GM19397 (cell line): ENCODE data around the gene SFMBT1.

ENCODE experiments used
- ATAC-seq: cut with Tn5 transposase; IDR thresholded peaks from one replicate; pipeline ENCODE4 v1.9.1; 2021; ENCODE audit warnings: mild to moderate bottlenecking, moderate library complexity; ENCODE audit not compliant: unreplicated experiment

The SFMBT1 gene

DNA sequence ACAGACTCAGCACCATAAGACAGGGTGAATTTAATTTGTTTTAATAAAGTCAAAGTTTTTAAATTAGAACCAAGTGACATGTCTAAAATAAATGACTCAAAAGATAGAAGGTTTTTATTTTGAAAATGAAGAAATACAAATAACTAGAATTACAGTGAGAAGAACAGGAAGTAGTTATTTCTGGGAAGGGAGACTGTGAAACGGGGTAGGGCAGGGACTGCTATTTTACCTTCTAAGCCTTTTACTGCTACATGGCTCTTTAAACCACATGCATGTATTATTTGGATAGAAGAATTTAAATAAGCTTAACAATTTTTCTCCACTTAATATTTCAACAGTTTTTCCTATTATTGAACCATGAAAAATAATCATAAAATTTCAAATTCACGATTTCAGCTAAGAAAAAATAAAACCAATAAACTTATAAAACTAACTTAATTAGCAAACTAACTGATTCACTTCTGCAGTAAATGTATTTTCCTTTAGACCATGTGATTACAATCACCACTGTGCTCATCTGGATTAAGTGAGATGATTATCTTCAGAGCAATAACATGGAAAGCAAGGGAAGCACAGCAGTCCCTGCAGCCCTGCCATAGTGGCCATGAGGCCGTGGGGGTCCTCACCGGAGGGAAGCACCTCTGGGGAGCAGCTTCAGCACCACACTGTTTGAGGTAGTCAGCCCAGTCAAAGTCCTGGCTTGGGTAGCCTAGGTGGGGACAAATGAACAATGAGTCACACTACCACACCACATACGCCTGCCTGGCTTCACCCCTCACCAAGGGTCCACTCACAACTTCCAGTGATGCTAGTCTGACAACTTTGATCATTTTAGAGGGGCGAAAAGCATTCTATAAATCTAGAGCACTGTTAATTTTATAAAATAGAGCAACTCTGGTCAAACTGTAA, 120.2 kb downstream of the SFMBT1 start:
- no peak for ATAC-seq

DNA sequence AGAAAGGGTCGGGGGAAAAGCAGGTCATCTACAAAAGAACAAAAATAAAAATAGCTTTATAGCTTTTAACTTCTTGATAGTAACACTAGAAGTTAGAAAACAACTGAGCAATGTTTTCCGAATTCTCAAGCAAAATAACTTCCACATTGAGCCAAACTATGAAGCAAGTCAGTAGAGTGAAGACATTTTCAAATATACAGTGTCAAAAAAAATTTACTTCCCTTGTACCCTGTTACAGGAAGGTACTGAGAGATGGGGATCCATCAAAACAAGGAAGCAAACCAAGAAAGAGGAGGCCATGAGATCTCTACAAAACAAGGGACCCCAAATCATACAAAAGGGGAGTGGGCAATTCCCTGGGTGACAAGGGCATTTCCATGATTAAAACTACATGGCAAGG, 121.9 kb downstream of the SFMBT1 start:
- ATAC-seq, result no peak

GRCh38 chr3:52920841-52921240, 125.0 kb downstream of the SFMBT1 start:
- no peak for ATAC-seq

GRCh38 chr3:52917044-52917443, 128.8 kb downstream of the SFMBT1 start:
- no peak for ATAC-seq

- ATAC-seq, result no peak
Observed at GRCh38 chr3:52915294-52915693, 130.6 kb downstream of the SFMBT1 start.

DNA sequence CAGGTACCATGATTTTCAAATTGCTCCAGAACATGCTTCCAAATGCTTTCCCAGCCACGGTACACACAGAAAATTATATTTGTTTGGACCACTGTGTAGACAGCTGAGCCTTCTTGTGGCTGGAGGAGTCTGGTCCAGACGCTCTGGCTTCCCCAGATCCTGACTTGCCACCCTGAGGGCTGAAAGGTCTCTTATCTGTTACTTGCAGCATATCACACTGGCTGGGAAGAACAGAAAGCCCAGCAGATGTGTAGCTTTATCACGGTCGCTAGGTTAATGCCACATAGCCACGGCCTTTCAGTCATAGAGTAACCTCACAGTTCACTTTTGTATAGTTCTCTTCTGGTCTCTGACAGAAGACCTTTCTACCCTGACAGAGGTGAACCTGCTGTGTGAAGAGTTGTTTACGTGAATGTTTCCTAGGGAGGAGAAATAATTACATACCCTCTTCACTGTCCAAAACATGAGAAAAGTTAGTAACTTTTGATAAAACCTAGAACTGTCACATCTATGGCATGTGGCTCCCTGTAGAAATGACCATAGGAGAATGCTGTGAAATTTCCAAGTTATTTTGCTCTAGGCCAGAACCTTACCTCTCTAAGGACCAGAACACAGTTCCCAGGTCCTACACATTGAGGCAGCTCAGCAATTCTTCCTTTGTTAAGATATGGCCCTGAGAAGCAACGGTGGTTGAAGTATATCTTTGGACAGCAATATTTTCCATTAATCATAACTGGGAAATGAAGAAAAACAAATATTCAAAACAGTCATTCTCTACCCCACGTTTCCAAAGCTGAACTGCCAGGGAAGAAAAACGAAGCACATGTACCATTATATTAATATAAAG, 132.8 kb downstream of the SFMBT1 start:
- no peak for ATAC-seq

DNA sequence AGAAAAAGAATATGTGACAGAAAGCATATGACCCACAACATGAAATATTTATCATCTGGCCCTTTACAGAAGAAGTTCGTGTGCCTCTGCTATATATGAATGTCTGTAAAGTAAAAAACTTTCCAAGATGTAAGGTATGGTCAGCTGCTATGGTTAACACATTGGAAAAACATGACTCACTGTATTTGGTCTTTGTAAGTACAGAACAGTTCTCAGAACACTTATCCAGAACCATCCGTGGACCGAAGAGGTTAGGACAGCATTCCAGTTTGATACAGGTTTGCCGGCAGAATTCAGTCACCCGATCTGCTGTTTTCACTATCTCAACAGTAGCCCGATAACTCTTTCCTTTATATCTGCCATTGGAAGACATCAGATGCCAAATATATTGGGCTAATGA, 135.1 kb downstream of the SFMBT1 start:
- no peak for ATAC-seq

- no peak for ATAC-seq
Observed at GRCh38 chr3:52907497-52907896, 138.4 kb downstream of the SFMBT1 start.

DNA sequence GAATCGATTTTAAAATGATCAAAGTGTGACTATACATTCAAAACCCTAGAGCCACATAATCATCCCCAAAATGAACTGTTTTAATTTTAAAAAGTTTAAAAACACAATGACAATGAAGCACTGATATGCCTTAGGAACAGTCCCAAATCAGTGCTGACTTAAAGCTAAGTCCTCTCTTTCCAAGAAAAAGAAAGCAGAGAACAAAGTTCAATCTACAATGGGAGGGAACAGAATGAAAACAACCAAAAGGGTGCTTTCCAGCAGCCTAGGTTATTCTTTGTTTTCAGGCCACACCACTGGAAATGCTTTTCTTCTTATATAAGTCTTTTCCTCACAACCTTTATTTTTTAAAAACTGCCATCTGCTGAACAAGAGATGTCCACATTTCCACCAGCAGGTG, 141.3 kb downstream of the SFMBT1 start:
- ATAC-seq, result no peak

- ATAC-seq, result no peak
Observed at GRCh38 chr3:52904000-52904399, 141.9 kb downstream of the SFMBT1 start.

- peak; percentile 95 for ATAC-seq
Observed at GRCh38 chr3:52897130-52898122, 148.4 kb downstream of the SFMBT1 start, which contains the start of gene STIMATE. STIMATE (minus strand) TSS chr3:52897548; CDS start chr3:52897450, 98 bp downstream.

GRCh38 chr3:52896613-52897012, 149.3 kb downstream of the SFMBT1 start:
- ATAC-seq, result no peak

GRCh38 chr3:52896151-52896550, 149.7 kb downstream of the SFMBT1 start:
- no peak for ATAC-seq

DNA sequence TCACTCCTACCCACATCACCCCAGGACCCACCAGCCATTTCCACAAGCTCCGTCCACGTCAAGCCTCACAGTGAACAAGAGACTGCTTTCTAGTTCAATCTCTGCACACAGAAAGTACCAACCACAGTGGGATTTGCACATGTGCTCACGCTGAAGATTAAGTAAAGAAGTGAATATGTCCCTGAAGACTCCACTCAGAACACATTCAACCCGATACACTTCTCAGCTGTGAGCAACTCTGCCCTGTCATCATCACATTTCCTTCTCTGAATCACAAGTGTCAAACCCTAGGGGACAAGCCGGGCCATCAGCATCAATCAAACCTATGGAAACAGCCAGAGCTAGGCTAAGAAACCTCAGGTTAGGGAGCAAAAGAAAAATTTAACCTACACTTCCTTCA, 150.5 kb downstream of the SFMBT1 start:
- no peak for ATAC-seq

- no peak for ATAC-seq
Observed at GRCh38 chr3:52894756-52895155, 151.1 kb downstream of the SFMBT1 start.

GRCh38 chr3:52893723-52894122, 152.2 kb downstream of the SFMBT1 start:
- ATAC-seq, result no peak

- ATAC-seq, result no peak
Observed at GRCh38 chr3:52892625-52893311, 153.1 kb downstream of the SFMBT1 start.

- ATAC-seq, result no peak
Observed at GRCh38 chr3:52892290-52892624, 153.6 kb downstream of the SFMBT1 start.

DNA sequence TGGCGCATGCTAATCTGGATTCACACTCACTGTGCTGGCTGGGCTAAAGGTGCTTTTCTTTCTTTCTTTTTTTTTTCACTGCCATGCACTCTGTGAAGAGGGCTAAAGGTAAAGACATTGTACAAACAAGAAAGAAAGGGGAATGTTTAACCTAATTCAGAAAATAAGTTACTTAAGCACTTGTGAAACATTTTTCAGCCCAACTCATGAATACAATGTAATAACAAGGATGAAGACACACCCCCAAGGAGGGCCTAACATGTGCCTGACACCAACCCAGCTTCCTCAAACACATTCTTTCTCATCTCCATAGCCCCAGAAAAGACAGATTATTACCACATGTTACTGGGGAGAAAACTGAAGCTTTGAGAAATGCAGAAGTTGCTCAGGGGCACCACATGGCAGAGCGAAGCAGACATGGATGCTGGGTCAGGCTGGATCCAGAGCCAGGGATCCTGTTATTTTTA, 154.2 kb downstream of the SFMBT1 start:
- no peak for ATAC-seq

DNA sequence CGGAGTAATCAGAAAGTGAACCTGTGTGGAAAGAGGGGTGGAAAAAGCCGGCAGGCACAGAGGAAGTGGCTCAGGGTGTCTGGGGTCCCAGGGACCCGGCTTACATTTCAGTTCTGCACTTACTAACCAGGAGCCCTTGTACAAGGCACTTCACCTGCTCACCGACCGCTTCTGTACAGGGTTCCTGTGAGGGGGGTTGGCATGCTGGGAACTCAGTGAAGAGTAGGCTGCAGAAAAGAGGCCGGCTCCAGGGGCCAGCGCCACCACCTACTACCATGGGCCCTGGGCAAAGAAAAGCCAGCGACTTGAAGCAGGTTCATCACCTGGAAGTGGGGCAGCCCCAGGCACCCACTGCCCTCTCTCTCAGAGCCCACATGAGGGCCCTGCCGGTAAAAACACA, 154.7 kb downstream of the SFMBT1 start:
- ATAC-seq, result no peak
